Activated CD4-positive, alpha-beta T cell treated with anti-CD3 and anti-CD28 coated beads for 24 hours (primary cell): Measurements from ENCODE around the gene SETD6.
"Not testable (repeated sequence)": the region's sequence is repeated elsewhere in the genome, so short reads cannot be mapped to it uniquely, and the experiment has no call there.

Experiments used
- DNase-seq, 2 donors: peaks; one replicate each; pipeline ENCODE4 v3.0.0-alpha.2; 2020; ENCODE audit warnings: low read depth in 2 of 2

SETD6 gene

DNA sequence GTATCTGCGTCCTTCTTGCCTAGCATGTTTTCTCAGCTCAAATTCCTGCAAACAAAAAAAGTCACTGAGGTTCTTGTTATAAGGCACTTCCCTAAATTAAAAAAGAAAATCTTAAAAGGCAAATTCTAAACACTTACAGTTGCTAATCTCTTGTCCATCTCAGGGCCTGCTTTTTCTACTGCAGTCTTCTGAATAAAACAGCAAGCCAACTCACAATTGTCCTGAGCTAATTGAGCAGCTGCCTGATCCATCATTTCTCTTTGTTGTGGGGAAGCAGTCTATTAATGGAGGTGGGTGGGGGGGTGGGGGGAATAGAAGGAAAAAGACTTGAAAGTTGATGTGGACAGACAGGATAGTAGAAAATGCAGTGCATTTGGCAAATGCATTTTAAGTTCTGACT is 27.0 kb downstream of the SETD6 start:
- DNase-seq, result no peak

DNA sequence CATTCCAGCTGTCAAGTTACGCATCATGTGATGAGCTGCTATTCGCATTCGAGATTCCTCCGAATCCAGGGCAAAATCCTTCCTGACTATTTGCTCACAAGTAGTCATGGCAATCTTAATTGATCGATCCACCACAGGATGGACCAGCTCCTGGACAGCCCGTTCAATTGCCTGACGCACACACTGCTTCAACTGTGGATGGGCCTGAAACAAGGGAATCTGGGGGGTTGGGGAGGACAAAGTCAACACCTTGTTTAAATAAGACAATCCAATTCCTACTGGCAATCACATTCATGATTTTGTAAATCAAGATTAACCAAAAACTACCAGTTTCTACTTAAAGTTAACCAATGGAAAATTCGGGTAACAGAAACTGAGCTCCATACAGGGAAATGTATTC is 28.4 kb downstream of the SETD6 start:
- no peak for DNase-seq

DNA sequence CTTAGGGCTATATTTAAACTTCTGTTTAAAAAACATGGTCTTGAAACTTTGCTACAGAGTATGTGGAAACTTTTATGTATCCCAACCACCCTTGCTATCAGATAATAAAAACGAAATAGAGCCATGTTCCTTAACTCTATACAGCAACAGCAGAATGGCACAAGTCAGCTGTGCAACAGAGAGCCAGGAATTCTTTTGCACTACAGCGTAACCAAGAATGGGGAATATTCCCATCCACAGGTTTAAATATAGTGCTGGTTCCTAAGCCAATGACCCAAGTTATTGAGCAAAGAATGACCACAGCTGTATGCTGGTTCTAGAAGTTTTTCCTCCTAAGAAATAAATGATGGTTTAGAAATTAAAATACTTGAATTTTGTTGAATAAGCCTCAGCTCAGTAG is 33.1 kb downstream of the SETD6 start:
- DNase-seq, result no peak

DNA sequence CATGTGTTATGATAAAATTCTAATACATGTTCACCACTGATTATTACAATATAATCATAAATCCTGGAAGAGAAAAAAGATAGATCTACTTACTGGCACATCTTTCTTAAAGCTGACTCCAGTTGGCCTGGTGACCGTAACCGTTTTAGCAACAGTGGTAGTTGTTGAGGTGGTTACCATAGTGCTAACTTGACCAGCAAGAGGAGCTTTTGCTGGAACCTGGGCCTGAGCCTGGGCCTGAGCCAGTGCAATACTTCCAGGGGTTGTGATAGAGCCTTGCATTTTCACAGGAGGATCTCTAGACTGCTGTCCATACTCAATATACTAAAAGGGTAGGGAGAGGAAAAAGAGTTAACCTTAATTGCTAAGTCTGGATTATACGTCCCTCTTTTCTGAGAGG is 36.2 kb downstream of the SETD6 start:
- no peak for DNase-seq

DNA sequence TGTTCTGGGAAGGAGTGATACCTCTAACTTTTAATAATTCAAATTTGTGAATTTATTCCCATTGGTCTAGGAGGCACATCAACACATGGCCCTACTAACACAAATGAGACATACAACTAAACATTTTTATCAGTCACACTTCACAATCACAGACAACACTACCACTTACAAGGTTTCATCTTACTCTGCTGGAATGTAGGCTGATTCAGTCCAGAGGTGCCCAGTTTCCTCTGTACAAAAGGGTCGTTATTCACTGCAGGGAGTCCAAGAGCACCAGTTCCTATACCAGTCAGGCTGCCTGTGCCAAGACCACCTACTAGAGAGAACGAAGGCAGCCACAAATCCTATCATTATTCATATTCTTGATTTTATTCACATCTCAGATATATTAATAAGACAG is 41.4 kb downstream of the SETD6 start:
- no peak for DNase-seq

DNA sequence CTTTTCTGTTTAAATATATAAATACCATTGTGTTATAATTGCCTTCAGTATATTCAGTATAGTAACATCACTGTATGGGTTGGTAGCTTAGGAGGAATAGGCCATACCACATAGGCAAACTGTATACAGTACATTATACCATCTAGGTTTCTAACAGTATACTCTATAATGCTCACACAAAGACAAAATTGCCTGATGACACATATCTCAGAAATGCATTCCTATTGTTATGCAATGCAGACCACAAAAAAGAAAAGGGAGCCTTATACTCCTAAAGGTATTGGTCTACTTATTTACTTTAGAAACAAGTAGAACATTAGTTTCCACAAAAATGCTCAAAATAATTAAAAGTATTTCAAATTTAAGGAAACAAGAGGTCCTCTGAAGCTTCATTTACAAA is 47.9 kb downstream of the SETD6 start:
- no peak for DNase-seq

DNA sequence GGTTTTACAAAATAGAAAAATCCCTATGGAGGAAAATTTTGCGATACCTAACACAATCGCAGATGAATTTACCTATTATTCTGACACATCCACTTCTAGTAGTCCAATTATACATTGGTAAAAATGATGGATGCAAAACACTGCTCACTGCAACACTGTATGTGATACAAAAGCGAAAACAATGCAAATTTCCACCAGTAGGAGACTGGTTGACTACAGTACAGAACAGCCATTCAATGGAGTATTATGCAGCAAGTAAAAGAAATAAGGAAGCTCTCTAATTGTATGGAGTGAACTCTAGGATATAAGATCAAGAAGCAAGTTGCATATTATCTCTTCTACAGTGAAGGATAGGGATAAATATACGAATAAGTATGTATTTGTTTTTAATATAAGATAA is 48.5 kb downstream of the SETD6 start:
- no peak for DNase-seq

DNA sequence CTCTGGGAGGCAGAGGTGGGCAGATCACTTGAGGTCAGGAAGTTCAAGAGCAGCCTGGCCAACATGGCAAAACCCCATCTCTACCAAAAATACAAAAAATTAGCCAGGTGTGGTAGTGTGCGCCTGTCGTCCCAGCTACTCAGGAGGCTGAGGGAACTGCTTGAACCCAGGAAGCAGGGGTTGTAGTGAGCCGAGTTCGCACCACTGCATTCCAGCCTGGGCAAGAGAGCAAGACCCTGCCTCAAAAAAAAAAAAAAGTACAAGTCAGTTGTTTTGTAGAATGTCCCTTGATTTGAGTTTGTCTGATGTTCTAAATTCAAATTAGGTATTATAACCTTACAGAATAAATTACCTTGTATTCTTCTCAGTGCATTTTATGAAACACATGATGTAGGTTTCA is 50.4 kb downstream of the SETD6 start:
- DNase-seq, result not testable (repeated sequence)
